Fibroblast of lung (primary cell): ENCODE measurements around the gene NBPF1.
"Not testable (repeated sequence)": the region's sequence is repeated elsewhere in the genome, so short reads cannot be mapped to it uniquely, and the experiment has no call there.

Experiments
- CTCF ChIP-seq, 2 donors: IDR thresholded peaks in 1 of 2; conservative IDR thresholded peaks in 1 of 2; 1 replicate in 1 of 2; 2 replicates in 1 of 2; pipeline ENCODE4 v1.5.1; 2011 to 2012; ENCODE audit warnings: low read length in 2 of 2, control low read depth in 1 of 2, inconsistent platforms in 1 of 2, low read depth in 1 of 2, mild to moderate bottlenecking in 1 of 2
- EZH2 ChIP-seq: IDR thresholded peaks from 2 replicates; pipeline ENCODE4 v1.5.1; 2012; ENCODE audit warnings: low read length, control low read depth, mild to moderate bottlenecking; ENCODE audit errors: missing control alignments

GRCh38 chr1:16525769-16526168, 87.6 kb downstream of the NBPF1 start:
- not testable (repeated sequence) for TF ChIP-seq CTCF (conservative IDR thresholded peaks at IDR 0.05 in 1 of 2, IDR thresholded peaks at IDR 0.05 in 1 of 2; ENCODE audit: low read depth in 1 of 2, low read length in 2 of 2); EZH2
